ENCODE measurements around the gene OLFML2A.

GRCh38 chr9:124800306-124801259 is 23.6 kb downstream of the OLFML2A start:
- TF ChIP-seq CTCF (IDR thresholded peaks at IDR 0.05; ENCODE audit: insufficient read depth, low read length, poor library complexity, severe bottlenecking): no peak
- TF ChIP-seq EZH2phosphoT487 (conservative IDR thresholded peaks at IDR 0.05; ENCODE audit: low read length): no peak
